ENCODE results near the gene ZNF587B. TPM values are rescaled to one million over a fixed set of nuclear protein-coding genes. Genes with fewer than 3 reads are reported as not detected.

ZNF587B gene
- polyA plus RNA-seq: 2.7 TPM in 1 of 2 replicates, not detected in the other

GRCh38 chr19:57830071-57830602, at the start of gene ZNF587B:
Gene ZNF587B, plus strand, starts transcription at chr19:57830299. Its CDS starts 230 bp downstream, at chr19:57830529.

GRCh38 chr19:57814505-57815246, 15.4 kb upstream of the ZNF587B start, which contains the start of gene ZNF552:
Gene ZNF552, minus strand, starts transcription at chr19:57814913. Its CDS starts 170 bp downstream, at chr19:57814743.

GRCh38 chr19:57849666-57850473, 19.8 kb downstream of the ZNF587B start, which contains the start of gene ZNF587:
Gene ZNF587, plus strand, starts transcription at chr19:57849859. Its CDS starts 180 bp downstream, at chr19:57850039.

GRCh38 chr19:57888560-57889231, 58.6 kb downstream of the ZNF587B start, which contains the start of gene ZNF814:
Gene ZNF814, minus strand, starts transcription at chr19:57889037. Its CDS starts 235 bp downstream, at chr19:57888802.

Other genes starting within 250 kb of the ZNF587B start
- 2.0 and 2.3 TPM in 2 replicates for gene ZIK1, start 246.2 kb upstream of the ZNF587B start, polyA plus RNA-seq
- 5.2 and 5.9 TPM in 2 replicates for gene ZNF530, start 230.4 kb upstream of the ZNF587B start, polyA plus RNA-seq
- gene ZNF134, start 216.1 kb upstream of the ZNF587B start, polyA plus RNA-seq: 5.3 and 6.1 TPM in 2 replicates
- 2.0 and 4.7 TPM in 2 replicates for gene ZNF211, start 197.1 kb upstream of the ZNF587B start, polyA plus RNA-seq
- gene ZSCAN4, start 161.4 kb upstream of the ZNF587B start, polyA plus RNA-seq: not detected in 2 replicates
- gene ZNF551, start 148.3 kb upstream of the ZNF587B start, polyA plus RNA-seq: 1.3 and 1.6 TPM in 2 replicates
- 1.8 and 3.3 TPM in 2 replicates for gene ZNF154, start 121.1 kb upstream of the ZNF587B start, polyA plus RNA-seq
- gene ZNF671, start 102.7 kb upstream of the ZNF587B start, polyA plus RNA-seq: 3.8 and 9.9 TPM in 2 replicates
- gene ZNF776, start 83.5 kb upstream of the ZNF587B start, polyA plus RNA-seq: 2.2 and 2.5 TPM in 2 replicates
- gene ZNF586, start 60.6 kb upstream of the ZNF587B start, polyA plus RNA-seq: 1.1 and 3.2 TPM in 2 replicates
- 2.5 and 2.6 TPM in 2 replicates for gene ZNF552, start 15.4 kb upstream of the ZNF587B start, polyA plus RNA-seq
- 9.4 and 10.9 TPM in 2 replicates for gene ZNF587, start 19.6 kb downstream of the ZNF587B start, polyA plus RNA-seq
- 44.4 and 50.3 TPM in 2 replicates for gene ZNF814, start 58.7 kb downstream of the ZNF587B start, polyA plus RNA-seq
- gene ZNF417, start 86.3 kb downstream of the ZNF587B start, polyA plus RNA-seq: 1.8 and 4.3 TPM in 2 replicates
- 1.4 and 3.7 TPM in 2 replicates for gene ZNF418, start 105.1 kb downstream of the ZNF587B start, polyA plus RNA-seq
- gene ZNF256, start 117.4 kb downstream of the ZNF587B start, polyA plus RNA-seq: 1.2 and 3.0 TPM in 2 replicates
- 0.45 TPM in 1 of 2 replicates, not detected in the other for gene C19orf18, start 144.2 kb downstream of the ZNF587B start, polyA plus RNA-seq
- 5.3 and 13.3 TPM in 2 replicates for gene ZNF606, start 172.5 kb downstream of the ZNF587B start, polyA plus RNA-seq
- gene ZSCAN1, start 203.7 kb downstream of the ZNF587B start, polyA plus RNA-seq: 0.52 TPM in 1 of 2 replicates, not detected in the other
- gene ZNF135, start 229.0 kb downstream of the ZNF587B start, polyA plus RNA-seq: 5.3 and 5.6 TPM in 2 replicates